IPS DF 6.9 (cell line): ENCODE data around the gene ZNF853.
"Not testable (repeated sequence)": the region's sequence is repeated elsewhere in the genome, so short reads cannot be mapped to it uniquely, and the experiment has no call there.

Source experiments
- DNase-seq: peaks from one replicate; pipeline ENCODE4 v3.0.0-alpha.2; 2013; ENCODE audit warnings: low read depth, low spot score
- H3K27ac ChIP-seq: one replicate; pipeline ENCODE4 v1.5.1; 2013; ENCODE audit warnings: low read length, control low read depth
- H3K27me3 ChIP-seq: 2 replicates; pipeline ENCODE4 v1.6.1; 2013; ENCODE audit warnings: mild to moderate bottlenecking, low read length; ENCODE audit not compliant: control insufficient read depth, insufficient read depth
- H3K36me3 ChIP-seq: 2 replicates; pipeline ENCODE4 v1.6.1; 2013; ENCODE audit warnings: low read length; ENCODE audit not compliant: control insufficient read depth, insufficient read depth
- H3K4me1 ChIP-seq: 2 replicates; pipeline ENCODE4 v1.6.1; 2013; ENCODE audit warnings: low read length; ENCODE audit not compliant: control insufficient read depth, insufficient read depth
- H3K4me3 ChIP-seq: 2 replicates; pipeline ENCODE4 v1.5.1; 2013; ENCODE audit warnings: mild to moderate bottlenecking, low read length
- H3K9me3 ChIP-seq: 2 replicates; pipeline ENCODE4 v1.6.1; 2013; ENCODE audit warnings: low read length, inconsistent platforms; ENCODE audit not compliant: control insufficient read depth, insufficient read depth
- WGBS: extraction: QIAGEN DNeasy Blood & Tissue Kit; methylation state at CpG from one replicate; pipeline ENCODE4 v1.1.7; 2013; ENCODE audit warnings: mixed read lengths, missing lambda C conversion rate; ENCODE audit not compliant: insufficient read length, insufficient coverage; 5-methylcytosine and 5-hydroxymethylcytosine counted together

ZNF853 gene

GRCh38 chr7:6614953-6615722, at the start of gene ZNF853:
TSS of gene ZNF853 (plus strand) at chr7:6615610. CDS start at chr7:6616175, 565 bp downstream.
- no peak within 1 kb of the TSS for H3K27ac ChIP-seq
- H3K27me3 ChIP-seq: no peaks in the 10 kb centered on the region
- WGBS: no CpG with 5 or more reads among the region's 91 CpGs
- H3K4me1 ChIP-seq: peaks cover 8% of the 10 kb centered on the region; the same call in 1 of the 2 replicates
- no peaks in the 10 kb centered on the region for H3K36me3 ChIP-seq
- no peak for DNase-seq
- H3K4me3 ChIP-seq: peak within 1 kb of the TSS; percentile 98
- H3K9me3 ChIP-seq: no peaks in the 10 kb centered on the region

- no peaks in the 10 kb centered on the region for H3K36me3 ChIP-seq
- H3K9me3 ChIP-seq: no peaks in the 10 kb centered on the region
- no peak overlapping the region for H3K27ac ChIP-seq
- no CpG with 5 or more reads among the region's 4 CpGs for WGBS
- H3K4me3 ChIP-seq: no peak overlapping the region
- no peaks in the 10 kb centered on the region for H3K4me1 ChIP-seq
- no peak for DNase-seq
- no peaks in the 10 kb centered on the region for H3K27me3 ChIP-seq
Measured at GRCh38 chr7:6565655-6566054, 49.8 kb upstream of the ZNF853 start.

- Histone ChIP-seq H3K4me3 (no peak overlapping the region), H3K4me1 (no peaks in the 10 kb centered on the region), H3K27ac (no peak overlapping the region), H3K27me3 (no peaks in the 10 kb centered on the region), H3K36me3 (no peaks in the 10 kb centered on the region), H3K9me3 (no peaks in the 10 kb centered on the region)
- no CpG with 5 or more reads among the region's 3 CpGs for WGBS
- no peak for DNase-seq
Measured at GRCh38 chr7:6567886-6568285, 47.5 kb upstream of the ZNF853 start.

- Histone ChIP-seq H3K9me3 (no peaks in the 10 kb centered on the region), H3K27me3 (no peaks in the 10 kb centered on the region), H3K4me1 (no peaks in the 10 kb centered on the region), H3K4me3 (no peak overlapping the region), H3K27ac (no peak overlapping the region), H3K36me3 (no peaks in the 10 kb centered on the region)
- no peak for DNase-seq
- no CpG with 5 or more reads among the region's 7 CpGs for WGBS
Measured at GRCh38 chr7:6571160-6571779, 44.1 kb upstream of the ZNF853 start.

- Histone ChIP-seq H3K4me3 (no peak overlapping the region), H3K36me3 (0 out of 2 replicates have a peak, but pooled peaks cover 2% of the 10 kb centered on the region), H3K27ac (no peak overlapping the region), H3K9me3 (no peaks in the 10 kb centered on the region), H3K4me1 (no peaks in the 10 kb centered on the region), H3K27me3 (no peaks in the 10 kb centered on the region)
- no CpG with 5 or more reads among the region's 9 CpGs for WGBS
- DNase-seq: no peak
Measured at GRCh38 chr7:6575281-6576023, 40.0 kb upstream of the ZNF853 start.

- Histone ChIP-seq H3K36me3 (peaks cover 6% of the 10 kb centered on the region; the same call in 1 of the 2 replicates), H3K9me3 (no peaks in the 10 kb centered on the region), H3K27ac (no peak overlapping the region), H3K4me1 (no peaks in the 10 kb centered on the region), H3K27me3 (no peaks in the 10 kb centered on the region), H3K4me3 (no peak overlapping the region)
- DNase-seq: no peak
- WGBS: no CpG with 5 or more reads among the region's 14 CpGs
Measured at GRCh38 chr7:6576024-6576866, 39.2 kb upstream of the ZNF853 start.

GRCh38 chr7:6576867-6577368, 38.5 kb upstream of the ZNF853 start:
- WGBS: no CpG with 5 or more reads among the region's 14 CpGs
- not testable (repeated sequence) for DNase-seq, H3K9me3 ChIP-seq, H3K27me3 ChIP-seq, H3K4me1 ChIP-seq, H3K27ac ChIP-seq, H3K36me3 ChIP-seq
- peak overlapping the region; percentile 64; the same call in 1 of the 2 replicates for H3K4me3 ChIP-seq

- H3K27me3 ChIP-seq: no peaks in the 10 kb centered on the region
- WGBS: no CpG with 5 or more reads among the region's 51 CpGs
- H3K4me1 ChIP-seq: no peaks in the 10 kb centered on the region
- H3K27ac ChIP-seq: no peak within 1 kb of the TSS
- peaks cover 11% of the 10 kb centered on the region; the same call in 1 of the 2 replicates for H3K36me3 ChIP-seq
- no peaks in the 10 kb centered on the region for H3K9me3 ChIP-seq
- no peak for DNase-seq
- peak within 1 kb of the TSS; percentile 64; the same call in 1 of the 2 replicates for H3K4me3 ChIP-seq
Measured at GRCh38 chr7:6577369-6578113, 37.9 kb upstream of the ZNF853 start, which contains the start of gene ZDHHC4. TSS of gene ZDHHC4 (plus strand) at chr7:6577454. CDS start at chr7:6580562, 3,108 bp downstream.
